CD4-positive, alpha-beta T cell treated with Interleukin-2 at 100 ng/mL for 4 hours (primary cell): ENCODE measurements around the gene VGF.
"Not testable (repeated sequence)": the region's sequence is repeated elsewhere in the genome, so short reads cannot be mapped to it uniquely, and the experiment has no call there.

ENCODE experiments used
- DNase-seq: peaks from one replicate; pipeline ENCODE4 v3.0.0-alpha.2; 2020; ENCODE audit warnings: low spot score

VGF gene

DNA sequence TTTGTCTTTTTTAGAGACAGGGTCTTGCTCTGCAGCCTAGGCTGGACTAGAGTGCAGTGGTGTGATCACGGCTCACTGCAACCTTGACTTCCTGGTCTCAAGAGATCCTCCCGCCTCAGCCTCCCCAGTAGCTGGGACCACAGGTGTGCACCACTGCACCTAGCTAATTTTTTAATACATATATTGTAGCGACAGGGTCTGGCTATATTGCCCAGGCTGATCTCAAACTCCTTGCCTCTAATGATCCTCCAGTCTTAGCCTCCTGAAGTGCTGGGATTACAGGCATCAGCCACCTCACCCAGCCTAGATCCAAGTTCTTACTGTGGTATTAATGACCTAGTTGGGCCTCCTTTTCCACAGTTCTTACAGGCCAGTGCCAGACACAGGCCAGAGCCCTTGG lies 50.2 kb downstream of the VGF start:
- no peak for DNase-seq

DNA sequence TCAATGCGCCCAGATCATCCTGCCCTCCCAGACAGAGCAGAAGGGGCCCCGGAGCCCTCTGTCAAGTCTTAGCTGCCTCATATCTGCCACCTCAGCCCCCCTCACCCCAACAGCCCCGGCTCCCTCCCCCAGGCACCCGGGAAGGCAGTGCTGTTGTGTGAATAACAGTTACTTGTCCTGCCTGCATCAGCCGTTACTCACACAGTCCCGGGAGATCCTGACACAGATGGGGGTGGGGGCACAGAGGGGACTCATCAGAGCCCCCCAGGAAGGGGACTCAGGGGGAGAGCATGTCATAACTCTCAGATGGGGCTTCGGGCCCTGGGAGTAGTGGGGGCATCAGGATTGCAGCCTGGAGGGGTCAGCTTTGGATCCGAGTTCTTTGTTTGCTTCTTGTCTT lies 50.9 kb downstream of the VGF start:
- no peak for DNase-seq

DNA sequence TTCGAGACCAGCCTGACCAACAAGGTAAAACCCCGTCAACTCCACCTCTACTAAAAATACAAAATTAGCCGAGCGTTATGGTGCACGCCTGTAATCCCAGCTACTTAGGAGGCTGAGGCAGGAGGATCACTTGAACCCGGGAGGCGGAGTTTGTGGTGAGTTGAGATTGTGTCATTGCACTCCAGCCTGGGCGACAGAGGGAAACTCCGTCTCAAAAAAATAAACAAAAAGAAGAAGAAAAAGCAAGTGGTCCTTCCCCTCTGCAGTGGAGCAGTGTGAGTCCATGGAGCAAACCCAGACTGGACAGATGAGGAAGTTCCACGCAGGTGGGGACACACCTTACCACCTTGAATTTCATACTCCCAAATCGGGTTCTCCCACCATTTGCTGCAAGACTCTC lies 51.5 kb downstream of the VGF start:
- DNase-seq, result no peak

DNA sequence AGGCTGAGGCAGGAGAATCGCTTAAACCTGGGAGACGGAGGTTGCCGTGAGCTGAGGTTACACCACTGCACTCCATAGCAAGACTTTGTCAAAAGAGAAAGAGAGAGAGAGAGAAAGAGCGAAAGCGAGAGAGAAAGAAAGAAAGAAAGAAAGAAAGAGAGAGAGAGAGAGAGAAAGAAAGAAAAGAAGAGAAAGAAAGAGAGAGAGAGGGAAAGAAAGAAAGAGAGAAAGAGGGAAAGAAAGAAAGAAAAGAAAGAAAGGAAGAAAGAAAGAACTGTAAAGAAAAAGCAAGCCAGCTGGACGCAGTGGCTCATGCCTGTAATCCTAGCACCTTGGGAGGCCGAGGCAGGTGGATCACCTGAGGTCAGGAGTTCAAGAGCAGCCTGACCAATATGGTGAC lies 52.2 kb downstream of the VGF start:
- DNase-seq, result not testable (repeated sequence)
